Measurements from ENCODE around the gene SP100. TPM values are rescaled to one million over a fixed set of nuclear protein-coding genes. Genes with fewer than 3 reads are reported as not detected.

Gene SP100
- total and polyA plus RNA-seq, 4 donors: 56.2 to 128 (median 81.1) TPM

GRCh38 chr2:230444832-230445231 is 28.8 kb downstream of the SP100 start:
- Histone ChIP-seq H3K9me3 (ENCODE audit: control insufficient read depth in 4 of 4, insufficient read depth in 3 of 4, low read length in 3 of 4) (no peaks in the 10 kb centered on the region), H3K9ac (ENCODE audit: insufficient read depth in 1 of 2, low read length in 2 of 2) (no peak overlapping the region), H3K4me3 (no peak overlapping the region), H3K27ac (ENCODE audit: low read depth in 1 of 2, low read length in 1 of 2) (no peak overlapping the region), H3K4me1 (ENCODE audit: control insufficient read depth in 5 of 5, insufficient read depth in 5 of 5, low read length in 5 of 5) (peaks cover 0 to 12% (median 4%) of the 10 kb centered on the region in 5 donors), H3K36me3 (ENCODE audit: control insufficient read depth in 4 of 4, insufficient read depth in 4 of 4, low read length in 4 of 4) (peaks cover 6 to 33% (median 27%) of the 10 kb centered on the region in 4 donors), H3K27me3 (ENCODE audit: control insufficient read depth in 3 of 3, insufficient read depth in 3 of 3, low read length in 2 of 3) (no peaks in the 10 kb centered on the region)
- no peak for TF ChIP-seq CTCF (IDR thresholded peaks at IDR 0.05; ENCODE audit: control extremely low read depth, extremely low read depth)
- WGBS, 2 donors: 75 to 79% methylated on average over 2 of the region's 2 CpGs
- ATAC-seq (ENCODE audit: insufficient read depth, low FRiP score): no peak
- no peak for DNase-seq

GRCh38 chr2:230447036-230447435 is 31.0 kb downstream of the SP100 start:
- Histone ChIP-seq H3K4me1 (ENCODE audit: control insufficient read depth in 5 of 5, insufficient read depth in 5 of 5, low read length in 5 of 5) (peaks cover 0 to 5% (median 0%) of the 10 kb centered on the region in 5 donors), H3K4me3 (no peak overlapping the region), H3K27ac (ENCODE audit: low read depth in 1 of 2, low read length in 1 of 2) (no peak overlapping the region), H3K9me3 (ENCODE audit: control insufficient read depth in 4 of 4, insufficient read depth in 3 of 4, low read length in 3 of 4) (no peaks in the 10 kb centered on the region), H3K27me3 (ENCODE audit: control insufficient read depth in 3 of 3, insufficient read depth in 3 of 3, low read length in 2 of 3) (no peaks in the 10 kb centered on the region), H3K36me3 (ENCODE audit: control insufficient read depth in 4 of 4, insufficient read depth in 4 of 4, low read length in 4 of 4) (peaks cover 6 to 46% (median 31%) of the 10 kb centered on the region in 4 donors), H3K9ac (ENCODE audit: insufficient read depth in 1 of 2, low read length in 2 of 2) (no peak overlapping the region)
- no peak for ATAC-seq (ENCODE audit: insufficient read depth, low FRiP score)
- WGBS, 2 donors: 91 to 93% methylated on average over 7 of the region's 7 CpGs
- no peak for TF ChIP-seq CTCF (IDR thresholded peaks at IDR 0.05; ENCODE audit: control extremely low read depth, extremely low read depth)
- no peak for DNase-seq

- DNase-seq (peak in 1 of 3 donors; percentile 1), ATAC-seq (ENCODE audit: insufficient read depth, low FRiP score) (no peak)
- Histone ChIP-seq H3K4me3 (no peak overlapping the region), H3K36me3 (ENCODE audit: control insufficient read depth in 4 of 4, insufficient read depth in 4 of 4, low read length in 4 of 4) (peaks cover 6 to 46% (median 31%) of the 10 kb centered on the region in 4 donors), H3K4me1 (ENCODE audit: control insufficient read depth in 5 of 5, insufficient read depth in 5 of 5, low read length in 5 of 5) (peaks cover 0 to 5% (median 0%) of the 10 kb centered on the region in 5 donors), H3K9me3 (ENCODE audit: control insufficient read depth in 4 of 4, insufficient read depth in 3 of 4, low read length in 3 of 4) (no peaks in the 10 kb centered on the region), H3K27ac (ENCODE audit: low read depth in 1 of 2, low read length in 1 of 2) (no peak overlapping the region), H3K9ac (ENCODE audit: insufficient read depth in 1 of 2, low read length in 2 of 2) (no peak overlapping the region), H3K27me3 (ENCODE audit: control insufficient read depth in 3 of 3, insufficient read depth in 3 of 3, low read length in 2 of 3) (no peaks in the 10 kb centered on the region)
- WGBS, 2 donors: 77 to 84% methylated on average over 8 of the region's 8 CpGs
- no peak for TF ChIP-seq CTCF (IDR thresholded peaks at IDR 0.05; ENCODE audit: control extremely low read depth, extremely low read depth)
Measured at GRCh38 chr2:230447455-230448451, 31.8 kb downstream of the SP100 start.

Measured in lung (tissue), 12 donors.